ENCODE results near the gene CSMD2.

Gene CSMD2

GRCh38 chr1:33497410-33497809 lies 667.6 kb downstream of the CSMD2 start:
- no peaks in the 10 kb centered on the region for H3F3A ChIP-seq (ENCODE audit: insufficient read depth)
- no peak overlapping the region for H3K4me3 ChIP-seq (ENCODE audit: insufficient read depth, low read length, poor library complexity, severe bottlenecking)
- H3K9me3 ChIP-seq (ENCODE audit: insufficient read depth, low read length) = peaks cover 25% of the 10 kb centered on the region
- H3K4me2 ChIP-seq (ENCODE audit: low read depth, low read length, poor library complexity, severe bottlenecking) = no peak overlapping the region
- H3K27ac ChIP-seq (ENCODE audit: low read depth, low read length) = no peak overlapping the region
- no peaks in the 10 kb centered on the region for H3K27me3 ChIP-seq (ENCODE audit: low read length)
- no peaks in the 10 kb centered on the region for H3K9me2 ChIP-seq (replicated peaks; ENCODE audit: insufficient read depth, low read length)
- H3K79me2 ChIP-seq (ENCODE audit: insufficient read depth, low read length) = no peaks in the 10 kb centered on the region
- TF ChIP-seq CTCF (IDR thresholded peaks at IDR 0.05; ENCODE audit: insufficient read depth, low read length, poor library complexity, severe bottlenecking) = no peak
- no peak for TF ChIP-seq EZH2phosphoT487 (conservative IDR thresholded peaks at IDR 0.05; ENCODE audit: low read length)
- peaks cover 14% of the 10 kb centered on the region for H3K36me3 ChIP-seq (ENCODE audit: low read length)
- no peak overlapping the region for H3K9ac ChIP-seq (ENCODE audit: low read length)
- H4K20me1 ChIP-seq (ENCODE audit: low read depth, low read length) = no peaks in the 10 kb centered on the region
- H2AFZ ChIP-seq (ENCODE audit: low read depth, low read length, severe bottlenecking) = no peak overlapping the region

DNA sequence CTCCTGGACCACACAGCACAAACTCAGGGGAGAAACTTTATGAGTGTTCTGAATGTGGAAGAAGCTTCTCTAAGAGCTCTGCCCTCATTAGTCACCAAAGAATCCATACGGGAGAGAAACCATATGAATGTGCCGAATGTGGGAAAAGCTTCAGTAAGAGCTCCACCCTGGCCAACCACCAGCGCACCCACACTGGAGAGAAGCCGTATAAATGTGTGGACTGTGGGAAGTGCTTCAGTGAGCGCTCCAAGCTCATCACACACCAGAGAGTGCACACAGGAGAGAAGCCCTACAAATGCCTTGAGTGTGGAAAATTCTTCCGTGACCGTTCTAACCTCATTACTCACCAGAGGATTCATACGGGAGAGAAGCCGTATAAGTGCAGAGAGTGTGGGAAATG lies 670.1 kb downstream of the CSMD2 start:
- Histone ChIP-seq H3K4me3 (ENCODE audit: insufficient read depth, low read length, poor library complexity, severe bottlenecking) (no peak overlapping the region), H3K4me2 (ENCODE audit: low read depth, low read length, poor library complexity, severe bottlenecking) (no peak overlapping the region), H3F3A (ENCODE audit: insufficient read depth) (no peaks in the 10 kb centered on the region), H3K9me2 (replicated peaks; ENCODE audit: insufficient read depth, low read length) (no peaks in the 10 kb centered on the region), H2AFZ (ENCODE audit: low read depth, low read length, severe bottlenecking) (no peak overlapping the region), H4K20me1 (ENCODE audit: low read depth, low read length) (no peaks in the 10 kb centered on the region), H3K27ac (ENCODE audit: low read depth, low read length) (no peak overlapping the region), H3K27me3 (ENCODE audit: low read length) (no peaks in the 10 kb centered on the region), H3K36me3 (ENCODE audit: low read length) (peaks cover 27% of the 10 kb centered on the region), H3K9me3 (ENCODE audit: insufficient read depth, low read length) (peaks cover 25% of the 10 kb centered on the region), H3K79me2 (ENCODE audit: insufficient read depth, low read length) (no peaks in the 10 kb centered on the region), H3K9ac (ENCODE audit: low read length) (no peak overlapping the region)
- TF ChIP-seq CTCF (IDR thresholded peaks at IDR 0.05; ENCODE audit: insufficient read depth, low read length, poor library complexity, severe bottlenecking) (no peak), EZH2phosphoT487 (conservative IDR thresholded peaks at IDR 0.05; ENCODE audit: low read length) (no peak)

- Histone ChIP-seq H3K9me3 (ENCODE audit: insufficient read depth, low read length) (peaks cover 10% of the 10 kb centered on the region; the same call in 1 of the 2 replicates), H3F3A (ENCODE audit: insufficient read depth) (no peaks in the 10 kb centered on the region), H3K36me3 (ENCODE audit: low read length) (peaks cover 27% of the 10 kb centered on the region; the same call in 1 of the 2 replicates), H3K27me3 (ENCODE audit: low read length) (no peaks in the 10 kb centered on the region), H3K4me2 (ENCODE audit: low read depth, low read length, poor library complexity, severe bottlenecking) (no peak overlapping the region), H4K20me1 (ENCODE audit: low read depth, low read length) (no peaks in the 10 kb centered on the region), H3K27ac (ENCODE audit: low read depth, low read length) (no peak overlapping the region), H3K9ac (ENCODE audit: low read length) (no peak overlapping the region), H2AFZ (ENCODE audit: low read depth, low read length, severe bottlenecking) (no peak overlapping the region), H3K9me2 (replicated peaks; ENCODE audit: insufficient read depth, low read length) (no peaks in the 10 kb centered on the region), H3K79me2 (ENCODE audit: insufficient read depth, low read length) (no peaks in the 10 kb centered on the region), H3K4me3 (ENCODE audit: insufficient read depth, low read length, poor library complexity, severe bottlenecking) (no peak overlapping the region)
- TF ChIP-seq CTCF (IDR thresholded peaks at IDR 0.05; ENCODE audit: insufficient read depth, low read length, poor library complexity, severe bottlenecking) (no peak), EZH2phosphoT487 (conservative IDR thresholded peaks at IDR 0.05; ENCODE audit: low read length) (no peak)
These were observed 676.4 kb downstream of the CSMD2 start for GRCh38 chr1:33488624-33489023.
